K562 (cell line): ENCODE measurements around the gene SLC9B2. TPM values are rescaled to one million over a fixed set of nuclear protein-coding genes. Genes with fewer than 3 reads are reported as not detected.

Experiments
- CHD7 ChIP-seq: fragments of 200-600 bp; sonication (generic); IDR thresholded peaks from one replicate; pipeline ENCODE4 v1.6.1; 2012; ENCODE audit warnings: mild to moderate bottlenecking, low read depth, low read length, inconsistent platforms
- ELF1 ChIP-seq: fragments of 200-800 bp; sonication (Bioruptor generic); IDR thresholded peaks from 2 replicates; pipeline ENCODE4 v1.6.1; 2016; ENCODE audit warnings: missing genetic modification characterization, missing compliant biosample characterization
- HMBOX1 ChIP-seq: sonication (generic); IDR thresholded peaks from 2 replicates; pipeline ENCODE4 v1.6.1; 2016
- NCOA4 ChIP-seq: fragments of 450-650 bp; IDR thresholded peaks from 2 replicates; pipeline ENCODE4 v1.6.1; 2018; ENCODE audit warnings: mild to moderate bottlenecking; ENCODE audit not compliant: partially characterized antibody
- NELFE ChIP-seq: IDR thresholded peaks from 2 replicates; pipeline ENCODE4 v1.6.1; 2011; ENCODE audit warnings: mild to moderate bottlenecking; ENCODE audit not compliant: insufficient read depth, insufficient read length
- NR0B1 ChIP-seq: fragments of 450-650 bp; IDR thresholded peaks from one replicate; pipeline ENCODE4 v1.6.1; 2018; ENCODE audit warnings: mild to moderate bottlenecking, moderate library complexity; ENCODE audit not compliant: partially characterized antibody
- NR2C2 ChIP-seq, 2 experiments: fragments of 200-800 bp in 1 of 2; sonication (Bioruptor generic) in 1 of 2; sonication (generic) in 1 of 2; formaldehyde crosslinking in 1 of 2; IDR thresholded peaks; 2 replicates each; pipeline versions ENCODE4 v1.6.1 to v1.8.0; 2016 to 2022; ENCODE audit warnings: mild to moderate bottlenecking in 1 of 2, missing compliant biosample characterization in 1 of 2, missing genetic modification characterization in 1 of 2, missing genetic modification reagents in 1 of 2
- RFX7 ChIP-seq: fragments of 250-450 bp; sonication (Bioruptor Pico); IDR thresholded peaks from 2 replicates; pipeline ENCODE4 v1.5.1; 2021; ENCODE audit warnings: mild to moderate bottlenecking
- SMAD4 ChIP-seq: fragments of 250-450 bp; sonication (Bioruptor Pico); conservative IDR thresholded peaks from 2 replicates; pipeline ENCODE4 v1.8.0; 2021; ENCODE audit warnings: inconsistent platforms, mild to moderate bottlenecking, moderate library complexity
- TARDBP ChIP-seq: fragments of 450-650 bp; IDR thresholded peaks from 2 replicates; pipeline ENCODE4 v1.6.1; 2016
- ZNF175 ChIP-seq: fragments of 200-800 bp; sonication (Bioruptor generic); IDR thresholded peaks from 2 replicates; pipeline ENCODE4 v1.6.1; 2016; ENCODE audit warnings: low read depth, mild to moderate bottlenecking, missing genetic modification characterization, missing compliant biosample characterization
- polyA plus RNA-seq, 8 experiments: library from polyadenylated mRNA; depleted of rRNA in 4 of 8; stranded (reverse) in 5 of 8; unstranded in 3 of 8; fragments of >200 nt; fragmentation: Nextera tagmentation in 2 of 8; fragmentation: Illumina TruSeq in 1 of 8; extraction: Ambion mirVana in 2 of 8; extraction: Trizol in 1 of 8; gene quantifications; 2 replicates each; pipeline versions ENCODE4 v1.2.1 to v1.2.3, GENCODE V29; 2011 to 2014; ENCODE audit warnings: inconsistent platforms in 1 of 8, missing spikeins in 1 of 8
- total RNA-seq, 7 experiments: library from RNA; depleted of rRNA in 6 of 7; stranded (reverse); fragments of >200 nt in 6 of 7; fragmentation: Illumina TruSeq in 2 of 7; extraction: Trizol in 2 of 7; gene quantifications; 2 replicates each; pipeline versions ENCODE4 v1.2.1 to v1.2.3, GENCODE V29; 2011 to 2021; ENCODE audit warnings: low replicate concordance in 1 of 7

SLC9B2 gene
- total and polyA plus RNA-seq, 9 of the 15 experiments (the other 6 are each of a cell fraction or from before 2014, with no cell fraction given): 6.6 to 14.6 (median 11.4) TPM

GRCh38 chr4:103019308-103020124 lies 57.0 kb downstream of the SLC9B2 start, which contains the start of gene SLC9B1 (continued):
- no peak for TF ChIP-seq NR0B1
- no peak for TF ChIP-seq ZNF175 (CRISPR knock-in tag)
- TF ChIP-seq SMAD4 (CRISPR knock-in tag): peak; percentile 76
- no peak for TF ChIP-seq NELFE
- TF ChIP-seq TARDBP: no peak
- TF ChIP-seq NCOA4: no peak
- TF ChIP-seq RFX7: no peak
- TF ChIP-seq CHD7: no peak
- TF ChIP-seq NR2C2 (CRISPR knock-in tag; IDR thresholded peaks at IDR 0.05): no peak
- peak; percentile 71; the same call in 1 of the 2 replicates for TF ChIP-seq NR2C2 (tag; IDR thresholded peaks at IDR 0.05)
- peak; percentile 93 for TF ChIP-seq ELF1 (tag)
- TF ChIP-seq HMBOX1: no peak
